ENCODE measurements around the gene ASB18. TPM values are rescaled to one million over a fixed set of nuclear protein-coding genes. Genes with fewer than 3 reads are reported as not detected.

The ASB18 gene
- total and polyA plus RNA-seq, 8 donors = not detected

DNA sequence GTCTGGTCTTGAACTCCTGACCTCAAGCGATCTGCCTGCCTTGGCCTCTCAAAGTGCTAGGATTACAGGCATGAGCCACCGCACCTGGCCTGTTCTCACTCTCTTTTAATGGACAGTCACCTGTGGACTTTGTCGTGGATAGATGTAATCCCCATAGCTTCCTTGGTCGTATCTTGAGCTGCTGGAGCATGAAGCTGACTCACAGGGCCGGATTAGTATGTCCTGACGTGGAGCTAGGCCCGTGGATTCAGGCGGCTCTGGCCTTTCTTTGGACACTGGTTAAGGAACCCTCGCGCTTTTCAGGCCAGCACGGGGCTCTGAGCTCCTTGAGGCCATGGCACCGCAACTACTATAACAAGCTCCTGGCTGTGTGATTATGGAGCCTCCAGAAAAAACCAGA lies 68.5 kb downstream of the ASB18 start:
- TF ChIP-seq, protein P1, sequence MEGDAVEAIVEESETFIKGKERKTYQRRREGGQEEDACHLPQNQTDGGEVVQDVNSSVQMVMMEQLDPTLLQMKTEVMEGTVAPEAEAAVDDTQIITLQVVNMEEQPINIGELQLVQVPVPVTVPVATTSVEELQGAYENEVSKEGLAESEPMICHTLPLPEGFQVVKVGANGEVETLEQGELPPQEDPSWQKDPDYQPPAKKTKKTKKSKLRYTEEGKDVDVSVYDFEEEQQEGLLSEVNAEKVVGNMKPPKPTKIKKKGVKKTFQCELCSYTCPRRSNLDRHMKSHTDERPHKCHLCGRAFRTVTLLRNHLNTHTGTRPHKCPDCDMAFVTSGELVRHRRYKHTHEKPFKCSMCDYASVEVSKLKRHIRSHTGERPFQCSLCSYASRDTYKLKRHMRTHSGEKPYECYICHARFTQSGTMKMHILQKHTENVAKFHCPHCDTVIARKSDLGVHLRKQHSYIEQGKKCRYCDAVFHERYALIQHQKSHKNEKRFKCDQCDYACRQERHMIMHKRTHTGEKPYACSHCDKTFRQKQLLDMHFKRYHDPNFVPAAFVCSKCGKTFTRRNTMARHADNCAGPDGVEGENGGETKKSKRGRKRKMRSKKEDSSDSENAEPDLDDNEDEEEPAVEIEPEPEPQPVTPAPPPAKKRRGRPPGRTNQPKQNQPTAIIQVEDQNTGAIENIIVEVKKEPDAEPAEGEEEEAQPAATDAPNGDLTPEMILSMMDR (IDR thresholded peaks at IDR 0.05) = no peak
- Histone ChIP-seq H3K4me3 (no peak overlapping the region), H3K27ac (no peak overlapping the region), H3K4me1 (no peaks in the 10 kb centered on the region), H3K27me3 (no peaks in the 10 kb centered on the region), H3K9me3 (no peaks in the 10 kb centered on the region), H3K36me3 (no peaks in the 10 kb centered on the region)
- DNase-seq = no peak
- 76 to 77% methylated on average over 12 of the region's 12 CpGs for WGBS, 2 donors
- no peak for ATAC-seq
- intact Hi-C loops (cut with DNase I) = no loop called here
- FAIRE-seq = no peak

DNA sequence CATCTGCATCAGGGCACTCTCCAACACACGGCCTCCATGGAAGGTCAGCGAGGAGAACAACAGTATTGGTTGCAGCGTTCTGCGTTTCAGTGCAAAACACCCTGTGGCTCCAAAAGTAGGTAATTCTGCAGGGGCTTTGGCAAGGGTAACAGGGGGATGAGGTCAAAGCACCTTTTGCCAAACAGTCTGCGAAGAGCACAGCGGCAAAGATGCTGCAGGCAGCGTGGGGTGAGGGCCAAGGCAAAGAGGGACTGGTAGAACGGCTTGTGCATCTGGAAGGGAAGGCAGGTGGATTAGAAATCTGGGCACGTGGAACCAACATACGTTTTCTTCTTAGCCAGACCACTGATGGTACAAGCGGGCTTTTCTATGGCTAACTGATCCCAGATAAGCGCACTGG lies 69.4 kb downstream of the ASB18 start:
- intact Hi-C loops (cut with DNase I) = no loop called here
- ATAC-seq = no peak
- FAIRE-seq = no peak

DNA sequence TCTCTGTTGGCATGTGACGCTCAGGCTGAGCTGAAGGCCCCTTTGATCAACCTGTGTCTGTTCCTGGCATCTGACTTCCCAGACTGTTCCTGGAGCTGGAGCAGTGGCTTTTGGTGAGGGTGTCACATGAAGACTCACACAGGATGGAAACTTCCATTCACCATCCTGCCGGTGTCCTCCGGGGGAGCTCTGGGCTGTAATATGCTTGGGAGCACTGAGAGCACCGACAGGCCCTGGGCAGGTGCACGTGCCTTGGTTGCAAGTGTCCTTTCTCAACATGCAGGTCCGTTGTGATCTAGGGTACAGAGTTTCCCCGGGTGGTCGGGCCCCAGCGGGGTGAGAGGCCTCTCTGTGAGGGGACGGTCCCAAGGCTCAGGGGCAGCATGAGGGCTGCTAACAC lies 71.2 kb downstream of the ASB18 start:
- intact Hi-C loops (cut with DNase I) = no loop called here
- FAIRE-seq (no peak), DNase-seq (no peak), ATAC-seq (no peak)
- no peaks in the 10 kb centered on the region for H3K27me3 ChIP-seq
- WGBS, 2 donors = 58 to 64% methylated on average over 10 of the region's 10 CpGs
- TF ChIP-seq, protein P1 (IDR thresholded peaks at IDR 0.05) = no peak
- H3K4me3 ChIP-seq = no peak overlapping the region
- H3K9me3 ChIP-seq = no peaks in the 10 kb centered on the region
- no peaks in the 10 kb centered on the region for H3K36me3 ChIP-seq
- no peaks in the 10 kb centered on the region for H3K4me1 ChIP-seq
- H3K27ac ChIP-seq = no peak overlapping the region

More for the DNA sequence above, 69.4 kb downstream of the ASB18 start:
- no peaks in the 10 kb centered on the region for H3K4me1 ChIP-seq
- H3K27ac ChIP-seq = no peak overlapping the region
- H3K4me3 ChIP-seq = no peak overlapping the region
- TF ChIP-seq, protein P1 (IDR thresholded peaks at IDR 0.05) = no peak
- H3K27me3 ChIP-seq = no peaks in the 10 kb centered on the region
- DNase-seq = no peak
- 73 to 81% methylated on average over 12 of the region's 12 CpGs for WGBS, 2 donors
- H3K36me3 ChIP-seq = no peaks in the 10 kb centered on the region
- no peaks in the 10 kb centered on the region for H3K9me3 ChIP-seq

DNA sequence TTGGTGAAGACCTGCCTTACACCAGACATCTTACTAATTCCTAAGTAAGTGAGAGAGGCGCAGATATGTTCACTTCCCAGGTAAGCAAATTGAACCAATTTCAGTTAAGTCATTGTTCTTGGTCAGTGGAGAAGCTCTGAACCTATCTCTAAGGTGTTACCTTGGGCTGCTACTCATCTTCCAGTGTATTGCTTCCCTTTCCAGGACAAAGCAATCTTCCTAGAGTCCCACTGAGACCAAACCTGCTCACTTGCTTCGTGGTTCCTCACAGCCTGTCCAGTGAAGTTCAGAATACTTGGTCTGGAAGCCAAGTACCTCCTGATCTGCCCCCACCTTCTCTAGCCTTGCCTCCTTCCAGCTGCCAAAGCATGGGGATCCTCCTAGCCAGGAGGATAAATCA lies 73.5 kb downstream of the ASB18 start:
- 89 to 90% methylated on average over 2 of the region's 2 CpGs for WGBS, 2 donors
- no peaks in the 10 kb centered on the region for H3K9me3 ChIP-seq
- no peak overlapping the region for H3K4me3 ChIP-seq
- no peak for ATAC-seq
- H3K27ac ChIP-seq = no peak overlapping the region
- TF ChIP-seq, protein P1 (IDR thresholded peaks at IDR 0.05) = no peak
- no peaks in the 10 kb centered on the region for H3K4me1 ChIP-seq
- no peak for FAIRE-seq
- H3K27me3 ChIP-seq = no peaks in the 10 kb centered on the region
- DNase-seq = no peak
- intact Hi-C loops (cut with DNase I) = no loop called here
- H3K36me3 ChIP-seq = no peaks in the 10 kb centered on the region

DNA sequence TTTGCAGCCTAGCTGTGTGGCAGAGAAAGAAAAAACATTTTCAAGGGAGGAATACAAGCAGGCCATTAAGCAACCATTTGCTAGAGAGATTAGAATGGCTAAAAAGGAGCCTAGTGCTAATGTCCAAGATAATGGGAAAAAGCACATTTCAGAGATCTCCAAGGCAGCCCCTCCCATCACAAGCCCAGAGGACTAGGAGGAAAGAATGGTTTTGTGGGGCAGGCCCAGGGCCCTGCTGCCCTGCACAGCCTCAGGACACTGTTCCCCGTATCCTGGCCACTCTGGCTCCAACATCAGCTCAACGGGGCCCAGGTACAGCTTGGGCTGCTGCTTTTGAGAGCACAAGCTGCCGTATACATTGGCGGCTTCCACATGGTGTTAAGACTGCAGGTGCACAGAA lies 79.5 kb downstream of the ASB18 start:
- no peak for FAIRE-seq
- Histone ChIP-seq H3K36me3 (no peaks in the 10 kb centered on the region), H3K27me3 (peaks cover 3 to 21% (median 6%) of the 10 kb centered on the region in 4 donors), H3K4me3 (no peak overlapping the region), H3K9me3 (no peaks in the 10 kb centered on the region), H3K27ac (no peak overlapping the region), H3K4me1 (no peaks in the 10 kb centered on the region)
- WGBS, 2 donors = 87 to 94% methylated on average over 4 of the region's 4 CpGs
- ATAC-seq = no peak
- intact Hi-C loops (cut with DNase I) = loop anchor here in 1 of 3 donors (5.0 kb wide), 1 partner anchor 407 kb away; no protein-coding TSS in a partner anchor
- TF ChIP-seq, protein P1 (IDR thresholded peaks at IDR 0.05) = no peak
- no peak for DNase-seq

All from pancreas (tissue), 10 donors.